GM12878 (cell line): ENCODE measurements around the gene ZNF3. TPM values are rescaled to one million over a fixed set of nuclear protein-coding genes. Genes with fewer than 3 reads are reported as not detected.

Source experiments
- ATAC-seq: fragments of 200-7000 bp; cut with Tn5 transposase; 3 replicates; pipeline ENCODE4 v1.9.1; 2020; ENCODE audit warnings: mild to moderate bottlenecking, moderate library complexity
- BruUV-seq: library from RNA; stranded (reverse); fragments of 400-500 nt; replicated peaks from 2 replicates; lab custom pipeline; 2021; lab: Mats Ljungman, UMichigan
- CTCF ChIA-PET: fragments of 300-600 bp; sonication (Branson Sonifier 250); formaldehyde crosslinking; extraction: SDS; loops from one replicate; lab custom pipeline; 2021; ENCODE audit warnings: inconsistent platforms; lab: Yijun Ruan, JAX
- POLR2A ChIA-PET: fragments of 350-600 bp; formaldehyde crosslinking; extraction: SDS; loops from one replicate; lab custom pipeline; 2021; ENCODE audit warnings: inconsistent platforms; lab: Charles Lee
- RAD21 ChIA-PET: fragments of 300-600 bp; sonication (Branson Sonifier 250); formaldehyde crosslinking; loops from one replicate; lab custom pipeline; 2023; ENCODE audit warnings: antibody characterized with exemption; ENCODE audit not compliant: unreplicated experiment; lab: Charles Lee
- SMC1A ChIA-PET: fragments of 300-600 bp; sonication (Branson Sonifier 250); formaldehyde crosslinking; loops from one replicate; lab custom pipeline; 2023; ENCODE audit not compliant: unreplicated experiment, uncharacterized antibody; lab: Charles Lee
- DNase-seq: peaks from one replicate; pipeline ENCODE4 v3.0.0-alpha.2; 2011; ENCODE audit warnings: low read depth, low spot score
- FAIRE-seq: peaks from 3 replicates; lab custom pipeline; 2011; peaks lifted over from hg19 to GRCh38; lab: Jason Lieb, UNC
- H2AFZ ChIP-seq: 2 replicates; pipeline ENCODE4 v1.6.0; 2011; ENCODE audit warnings: low read depth, low read length, control low read depth; ENCODE audit not compliant: control insufficient read depth
- H3K27ac ChIP-seq: 2 replicates; pipeline ENCODE4 v1.5.1; 2011; ENCODE audit warnings: control low read depth; ENCODE audit not compliant: control insufficient read depth, insufficient read depth
- H3K27me3 ChIP-seq, 2 experiments: replicated peaks in 1 of 2; 2 replicates each; pipeline versions ENCODE4 v1.6.0 to v1.6.1; 2011; ENCODE audit warnings: low read length in 1 of 2; ENCODE audit not compliant: control insufficient read depth in 2 of 2, insufficient read depth in 2 of 2
- H3K36me3 ChIP-seq, 2 experiments: 2 replicates each; pipeline ENCODE4 v1.5.1; 2011; ENCODE audit warnings: low read length in 1 of 2; ENCODE audit not compliant: control insufficient read depth in 2 of 2, insufficient read depth in 2 of 2
- H3K4me1 ChIP-seq: 2 replicates; pipeline ENCODE4 v1.6.1; 2011; ENCODE audit warnings: mild to moderate bottlenecking, low read length, moderate library complexity, mixed read lengths; ENCODE audit not compliant: control insufficient read depth, insufficient read depth
- H3K4me2 ChIP-seq: 2 replicates; pipeline ENCODE4 v1.6.0; 2011; ENCODE audit warnings: control low read depth; ENCODE audit not compliant: control insufficient read depth, insufficient read depth
- H3K4me3 ChIP-seq: fragments of 200-600 bp; sonication (generic); 2 replicates; pipeline ENCODE4 v1.5.1; 2016
- H3K79me2 ChIP-seq: 2 replicates; pipeline ENCODE4 v1.6.0; 2011; ENCODE audit warnings: low read length; ENCODE audit not compliant: control insufficient read depth, insufficient read depth
- H3K9ac ChIP-seq: 2 replicates; pipeline ENCODE4 v1.8.0; 2011; ENCODE audit warnings: low read length, control low read depth, mixed read lengths; ENCODE audit not compliant: control insufficient read depth, insufficient read depth
- H3K9me3 ChIP-seq: replicated peaks from 3 replicates; pipeline ENCODE4 v1.5.1; 2011; ENCODE audit warnings: mild to moderate bottlenecking, low read length; ENCODE audit not compliant: control insufficient read depth, insufficient read depth
- H4K20me1 ChIP-seq: 2 replicates; pipeline ENCODE4 v1.6.0; 2011; ENCODE audit not compliant: control insufficient read depth, insufficient read depth
- BHLHE40 ChIP-seq, 2 experiments: fragments of 450-650 bp in 1 of 2; IDR thresholded peaks; 2 replicates each; pipeline ENCODE4 v1.6.1; 2011 to 2017; ENCODE audit warnings: low read depth in 2 of 2, borderline replicate concordance in 1 of 2, improper control_type of control experiment in 1 of 2, low read length in 1 of 2, mild to moderate bottlenecking in 1 of 2
- CEBPB ChIP-seq, 2 experiments: fragments of 150-350 bp in 1 of 2; IDR thresholded peaks; 2 replicates each; pipeline ENCODE4 v1.6.1; 2012 to 2014; ENCODE audit warnings: low read depth in 2 of 2, low read length in 2 of 2, borderline replicate concordance in 1 of 2, inconsistent platforms in 1 of 2
- SIN3A ChIP-seq: IDR thresholded peaks from 2 replicates; pipeline ENCODE4 v1.6.1; 2012; ENCODE audit warnings: low read depth, low read length, improper control_type of control experiment
- SIX5 ChIP-seq: IDR thresholded peaks from 2 replicates; pipeline ENCODE4 v1.6.1; 2011; ENCODE audit warnings: mild to moderate bottlenecking, low read depth, low read length, moderate library complexity; ENCODE audit not compliant: severe bottlenecking
- SREBF2 ChIP-seq: IDR thresholded peaks from 2 replicates; pipeline ENCODE4 v1.6.1; 2012; ENCODE audit warnings: mild to moderate bottlenecking, low read length
- TCF7 ChIP-seq: IDR thresholded peaks from 2 replicates; pipeline ENCODE4 v1.6.1; 2014; ENCODE audit warnings: antibody characterized with exemption, borderline replicate concordance
- ZNF24 ChIP-seq: fragments of 450-650 bp; IDR thresholded peaks from 2 replicates; pipeline ENCODE4 v1.6.1; 2017; ENCODE audit warnings: antibody characterized with exemption, mild to moderate bottlenecking
- ZNF622 ChIP-seq: fragments of 450-650 bp; IDR thresholded peaks from 2 replicates; pipeline ENCODE4 v1.6.1; 2017; ENCODE audit warnings: mild to moderate bottlenecking, inconsistent platforms
- WGBS: methylation state at CpG from one replicate; pipeline ENCODE4 v1.1.6; 2016; ENCODE audit warnings: low lambda C conversion rate; ENCODE audit not compliant: insufficient replicate concordance, insufficient coverage; ENCODE audit errors: missing lambda C conversion rate; 5-methylcytosine and 5-hydroxymethylcytosine counted together
- in situ Hi-C: fragments of 300-500 bp; cut with MboI; formaldehyde crosslinking; loops from 9 replicates; pipeline ENCODE4 v1.14.3; 2018; ENCODE audit warnings: mixed read lengths
- intact Hi-C: fragments of 100-400 bp; cut with micrococcal nuclease; formaldehyde crosslinking; loops from one replicate; pipeline ENCODE4 v1.14.2; 2022; ENCODE audit not compliant: unreplicated experiment
- polyA plus RNA-seq, 11 experiments: library from polyadenylated mRNA; depleted of rRNA in 4 of 11; unstranded in 6 of 11; stranded (reverse) in 5 of 11; fragments of >200 nt; fragmentation: Nextera tagmentation in 4 of 11; fragmentation: Illumina TruSeq in 1 of 11; extraction: Ambion mirVana in 4 of 11; extraction: Trizol in 1 of 11; gene quantifications; 1 replicate in 1 of 11; 2 replicates in 10 of 11; pipeline versions ENCODE4 v1.2.1 to v1.2.3, GENCODE V29; 2011 to 2016; ENCODE audit warnings: inconsistent platforms in 2 of 11, missing spikeins in 2 of 11, low read depth in 1 of 11
- total RNA-seq, 4 experiments: library from RNA; depleted of rRNA in 3 of 4; stranded (reverse); fragments of >200 nt in 3 of 4; fragmentation: Illumina TruSeq in 1 of 4; extraction: Trizol in 1 of 4; gene quantifications; 2 replicates each; pipeline versions ENCODE4 v1.2.1 to v1.2.3, GENCODE V29; 2013 to 2021

Gene ZNF3
- total and polyA plus RNA-seq, 10 of the 15 experiments (the other 5 are each of a cell fraction or from before 2014, with no cell fraction given): 17.2 to 37.4 (median 29.4) TPM

DNA sequence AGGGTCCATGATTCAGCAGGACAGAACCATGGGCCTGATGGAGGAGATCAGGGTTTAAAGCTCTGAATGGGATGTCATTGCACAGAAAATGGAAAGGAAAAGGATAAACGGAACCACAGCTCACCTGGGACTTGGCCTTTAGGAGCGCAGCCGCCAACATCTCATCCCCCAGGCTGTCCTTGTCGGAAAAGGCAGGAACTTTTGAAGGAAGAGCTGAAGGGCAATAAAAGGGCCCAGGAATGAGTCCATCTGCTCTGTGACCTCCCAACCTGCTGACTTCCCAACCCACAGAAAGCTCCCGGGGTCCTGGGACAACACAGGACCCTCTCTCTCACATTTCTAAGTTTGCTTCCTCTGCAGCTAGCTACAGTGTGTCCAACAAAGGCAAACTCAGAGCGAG, 6.1 kb downstream of the ZNF3 start:
- Histone ChIP-seq H3K27ac (no peak overlapping the region), H3K79me2 (peaks cover 26% of the 10 kb centered on the region), H3K27me3 (no peaks in the 10 kb centered on the region), H3K9ac (no peak overlapping the region), H3K4me2 (no peak overlapping the region), H3K36me3 (peaks cover 28 to 56% of the 10 kb centered on the region in 2 experiments), H3K9me3 (peaks cover 29% of the 10 kb centered on the region; the same call in 2 of the 3 replicates), H3K4me3 (no peak overlapping the region), H2AFZ (no peak overlapping the region), H4K20me1 (no peaks in the 10 kb centered on the region), H3K4me1 (no peaks in the 10 kb centered on the region)
- ChIA-PET CTCF (interaction anchor here (0.6 to 1.3 kb wide), 4 partner anchors 12 to 206 kb away, joined by 3 to 5 read pairs (median 4); no protein-coding TSS in a partner anchor), POLR2A (interaction anchor here (1.0 kb wide), 1 partner anchor 12 kb away, joined by 3 read pairs; no protein-coding TSS in a partner anchor), SMC1A (interaction anchor here (1.2 kb wide), 1 partner anchor 17 kb away, joined by 3 read pairs; no protein-coding TSS in a partner anchor), RAD21 (no interaction called here)
- ATAC-seq (no peak), FAIRE-seq (no peak), DNase-seq (no peak)
- in situ Hi-C loops (no loop called here), intact Hi-C loops (no loop called here)
- 98% methylated on average over 6 of the region's 6 CpGs for WGBS
- TF ChIP-seq SREBF2: no peak
- TF ChIP-seq ZNF622: no peak
- TF ChIP-seq SIN3A: no peak
- no peak for TF ChIP-seq SIX5
- no peak for TF ChIP-seq TCF7
- TF ChIP-seq CEBPB (IDR thresholded peaks at IDR 0.05; ENCODE audit: borderline replicate concordance in 1 of 2, low read depth in 2 of 2, low read length in 2 of 2): no peak
- no peak for TF ChIP-seq BHLHE40 (IDR thresholded peaks at IDR 0.05; ENCODE audit: borderline replicate concordance in 1 of 2, low read depth in 2 of 2, low read length in 1 of 2)
- no peak for TF ChIP-seq ZNF24
- BruUV-seq: no TSS peak
